Activated B cell treated with CpG ODN at 0.5 μM for 24 hours (primary cell): ENCODE results near the gene NRG3. TPM values are rescaled to one million over a fixed set of nuclear protein-coding genes. Genes with fewer than 3 reads are reported as not detected.

ENCODE experiments used
- ATAC-seq: fragments of 200-7000 bp; cut with Tn5 transposase; one replicate; pipeline ENCODE4 v1.10.0; 2021; ENCODE audit warnings: low read depth, mild to moderate bottlenecking, moderate library complexity
- CTCF ChIA-PET: fragments of 350-600 bp; sonication (Branson Sonifier 250); formaldehyde crosslinking; loops from one replicate; lab custom pipeline; 2021; ENCODE audit warnings: antibody characterized with exemption; lab: Charles Lee
- POLR2A ChIA-PET: fragments of 350-600 bp; sonication (Branson Sonifier 250); formaldehyde crosslinking; loops from one replicate; lab custom pipeline; 2021; ENCODE audit warnings: antibody characterized with exemption; lab: Charles Lee
- DNase-seq: peaks from one replicate; pipeline ENCODE4 v3.0.0; 2022
- H3K27ac Mint-ChIP-seq: one replicate; pipeline ENCODE4 v1.8.0; 2020; ENCODE audit warnings: mixed read lengths
- H3K27me3 Mint-ChIP-seq: one replicate; pipeline ENCODE4 v1.8.0; 2021; ENCODE audit warnings: mixed read lengths
- H3K36me3 Mint-ChIP-seq: one replicate; pipeline ENCODE4 v1.8.0; 2021; ENCODE audit warnings: low read depth, mixed read lengths
- H3K4me1 Mint-ChIP-seq: one replicate; pipeline ENCODE4 v1.8.0; 2021; ENCODE audit warnings: mixed read lengths
- H3K4me3 Mint-ChIP-seq: one replicate; pipeline ENCODE4 v1.8.0; 2020; ENCODE audit warnings: mild to moderate bottlenecking, mixed read lengths
- H3K9me3 Mint-ChIP-seq: one replicate; pipeline ENCODE4 v1.8.0; 2020; ENCODE audit warnings: mixed read lengths
- CTCF ChIP-seq: fragments of 200-600 bp; IDR thresholded peaks from one replicate; pipeline ENCODE4 v1.8.0; 2022; ENCODE audit warnings: antibody characterized with exemption, mild to moderate bottlenecking
- intact Hi-C: fragments of 100-400 bp; cut with micrococcal nuclease; formaldehyde crosslinking; loops from one replicate; pipeline ENCODE4 v1.15.1; 2024
- total RNA-seq: library from RNA; stranded (reverse); gene quantifications from 2 replicates; pipeline ENCODE4 v1.2.3, GENCODE V29; 2022

The NRG3 gene
- total RNA-seq, 1 donor from 2014 or later: not detected

GRCh38 chr10:82409671-82410070 is 534.7 kb downstream of the NRG3 start:
- H3K36me3 Mint-ChIP-seq: no peaks in the 10 kb centered on the region
- no peak overlapping the region for H3K4me3 Mint-ChIP-seq
- H3K27ac Mint-ChIP-seq: no peak overlapping the region
- no peak for TF ChIP-seq CTCF
- H3K9me3 Mint-ChIP-seq: peaks cover 2% of the 10 kb centered on the region
- ChIA-PET CTCF (no interaction called here), POLR2A (no interaction called here)
- no peaks in the 10 kb centered on the region for H3K27me3 Mint-ChIP-seq
- intact Hi-C loops: no loop called here
- no peaks in the 10 kb centered on the region for H3K4me1 Mint-ChIP-seq
- ATAC-seq (no peak), DNase-seq (no peak)

- Mint-ChIP-seq H3K27me3 (no peaks in the 10 kb centered on the region), H3K9me3 (no peaks in the 10 kb centered on the region), H3K4me3 (no peak overlapping the region), H3K36me3 (no peaks in the 10 kb centered on the region), H3K4me1 (no peaks in the 10 kb centered on the region), H3K27ac (no peak overlapping the region)
- ChIA-PET CTCF (no interaction called here), POLR2A (no interaction called here)
- ATAC-seq (no peak), DNase-seq (no peak)
- TF ChIP-seq CTCF: no peak
- intact Hi-C loops: no loop called here
Observed at GRCh38 chr10:82411416-82411815, 536.4 kb downstream of the NRG3 start.

- TF ChIP-seq CTCF: no peak
- ChIA-PET CTCF (no interaction called here), POLR2A (no interaction called here)
- H3K27ac Mint-ChIP-seq: no peak overlapping the region
- H3K27me3 Mint-ChIP-seq: no peaks in the 10 kb centered on the region
- H3K9me3 Mint-ChIP-seq: peaks cover 3% of the 10 kb centered on the region
- H3K4me3 Mint-ChIP-seq: no peak overlapping the region
- intact Hi-C loops: no loop called here
- no peaks in the 10 kb centered on the region for H3K4me1 Mint-ChIP-seq
- no peaks in the 10 kb centered on the region for H3K36me3 Mint-ChIP-seq
- ATAC-seq (no peak), DNase-seq (no peak)
Observed at GRCh38 chr10:82420001-82420400, 545.0 kb downstream of the NRG3 start.

GRCh38 chr10:82429302-82429701 is 554.3 kb downstream of the NRG3 start:
- intact Hi-C loops: no loop called here
- H3K4me1 Mint-ChIP-seq: no peaks in the 10 kb centered on the region
- no peak overlapping the region for H3K27ac Mint-ChIP-seq
- H3K4me3 Mint-ChIP-seq: no peak overlapping the region
- no peak for DNase-seq
- POLR2A ChIA-PET: no interaction called here
- no peaks in the 10 kb centered on the region for H3K36me3 Mint-ChIP-seq
- no peak for TF ChIP-seq CTCF
- CTCF ChIA-PET: no interaction called here
- no peaks in the 10 kb centered on the region for H3K27me3 Mint-ChIP-seq
- ATAC-seq: no peak
- peaks cover 21% of the 10 kb centered on the region for H3K9me3 Mint-ChIP-seq

- ChIA-PET CTCF (no interaction called here), POLR2A (no interaction called here)
- no peak for DNase-seq
- no peak overlapping the region for H3K27ac Mint-ChIP-seq
- no peak overlapping the region for H3K4me3 Mint-ChIP-seq
- intact Hi-C loops: no loop called here
- H3K4me1 Mint-ChIP-seq: no peaks in the 10 kb centered on the region
- H3K9me3 Mint-ChIP-seq: no peaks in the 10 kb centered on the region
- H3K36me3 Mint-ChIP-seq: no peaks in the 10 kb centered on the region
- no peaks in the 10 kb centered on the region for H3K27me3 Mint-ChIP-seq
- ATAC-seq: no peak
- no peak for TF ChIP-seq CTCF
Observed at GRCh38 chr10:82438277-82438676, 563.3 kb downstream of the NRG3 start.
